Measurements from ENCODE around the gene IFT88. TPM values are rescaled to one million over a fixed set of nuclear protein-coding genes. Genes with fewer than 3 reads are reported as not detected.

IFT88 gene
- total RNA-seq, 1 donor from 2014 or later = 29.4 TPM

DNA sequence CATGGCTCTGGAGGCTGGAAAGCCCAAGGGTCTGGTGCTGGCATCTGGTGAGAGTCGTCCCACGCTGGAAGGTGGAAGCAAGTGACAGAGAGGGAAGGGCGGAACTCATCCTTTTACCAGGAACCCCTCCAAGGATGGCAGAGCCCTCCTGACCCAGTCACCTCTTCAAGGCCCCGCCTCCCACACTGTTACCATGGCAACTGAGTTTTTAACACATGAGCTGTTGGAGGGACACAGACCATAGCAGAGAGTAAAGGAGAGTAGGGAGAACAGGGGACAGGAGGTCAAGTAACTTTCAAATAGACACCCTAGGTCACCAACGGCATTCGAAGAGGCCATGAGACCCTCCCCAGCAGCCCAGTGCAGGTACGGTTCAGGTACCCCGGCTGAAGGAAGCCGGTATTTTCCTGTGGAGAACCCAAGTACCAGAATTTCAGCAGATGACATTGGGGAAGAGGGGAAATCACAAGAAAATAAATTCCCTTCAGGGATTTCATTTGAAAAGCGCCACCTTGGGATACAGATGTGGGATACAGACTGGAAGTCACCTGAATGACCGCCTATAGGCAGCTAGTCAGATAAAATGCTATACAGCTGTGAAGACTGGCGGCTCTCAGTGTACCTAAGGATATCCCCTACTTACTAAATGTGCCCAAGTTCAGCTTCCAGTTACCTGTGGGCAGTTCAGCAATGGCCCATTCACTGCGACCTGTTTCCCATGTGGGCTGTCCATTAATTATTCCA is 144.5 kb downstream of the IFT88 start:
- H3K36me3 Mint-ChIP-seq (ENCODE audit: insufficient read depth) = no peaks in the 10 kb centered on the region
- DNase-seq (ENCODE audit: low spot score, unreplicated experiment) = no peak
- TF ChIP-seq, protein P1, sequence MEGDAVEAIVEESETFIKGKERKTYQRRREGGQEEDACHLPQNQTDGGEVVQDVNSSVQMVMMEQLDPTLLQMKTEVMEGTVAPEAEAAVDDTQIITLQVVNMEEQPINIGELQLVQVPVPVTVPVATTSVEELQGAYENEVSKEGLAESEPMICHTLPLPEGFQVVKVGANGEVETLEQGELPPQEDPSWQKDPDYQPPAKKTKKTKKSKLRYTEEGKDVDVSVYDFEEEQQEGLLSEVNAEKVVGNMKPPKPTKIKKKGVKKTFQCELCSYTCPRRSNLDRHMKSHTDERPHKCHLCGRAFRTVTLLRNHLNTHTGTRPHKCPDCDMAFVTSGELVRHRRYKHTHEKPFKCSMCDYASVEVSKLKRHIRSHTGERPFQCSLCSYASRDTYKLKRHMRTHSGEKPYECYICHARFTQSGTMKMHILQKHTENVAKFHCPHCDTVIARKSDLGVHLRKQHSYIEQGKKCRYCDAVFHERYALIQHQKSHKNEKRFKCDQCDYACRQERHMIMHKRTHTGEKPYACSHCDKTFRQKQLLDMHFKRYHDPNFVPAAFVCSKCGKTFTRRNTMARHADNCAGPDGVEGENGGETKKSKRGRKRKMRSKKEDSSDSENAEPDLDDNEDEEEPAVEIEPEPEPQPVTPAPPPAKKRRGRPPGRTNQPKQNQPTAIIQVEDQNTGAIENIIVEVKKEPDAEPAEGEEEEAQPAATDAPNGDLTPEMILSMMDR (IDR thresholded peaks at IDR 0.05; ENCODE audit: unreplicated experiment) = no peak
- H3K4me1 Mint-ChIP-seq (ENCODE audit: low read depth) = peaks cover 2% of the 10 kb centered on the region
- H3K4me3 Mint-ChIP-seq (ENCODE audit: low read depth) = no peak overlapping the region
- H3K27ac Mint-ChIP-seq = no peak overlapping the region
- peaks cover 14% of the 10 kb centered on the region for H3K27me3 Mint-ChIP-seq
- H3K9me3 Mint-ChIP-seq (ENCODE audit: low read depth) = no peaks in the 10 kb centered on the region

DNA sequence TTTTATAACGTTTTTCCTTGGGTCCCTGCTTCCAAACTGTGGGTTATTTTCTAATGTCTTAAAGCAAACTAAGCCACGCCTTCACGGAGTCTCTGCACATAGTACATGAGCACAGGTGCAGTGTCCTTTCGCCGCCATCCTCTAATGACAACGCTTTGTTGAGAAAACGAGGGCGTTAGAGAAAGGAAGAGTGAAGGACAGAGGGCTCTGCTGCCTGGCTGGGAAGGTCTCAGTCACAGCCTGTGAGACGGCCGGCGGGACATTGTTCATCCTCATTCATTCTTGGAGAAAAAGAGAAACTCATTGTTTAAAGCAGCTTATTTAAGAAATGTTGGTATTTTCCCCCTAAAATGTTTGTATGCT is 146.0 kb downstream of the IFT88 start:
- peak overlapping the region; percentile 32 for H3K4me3 Mint-ChIP-seq (ENCODE audit: low read depth)
- peak overlapping the region; percentile 6 for H3K27ac Mint-ChIP-seq
- no peaks in the 10 kb centered on the region for H3K36me3 Mint-ChIP-seq (ENCODE audit: insufficient read depth)
- H3K27me3 Mint-ChIP-seq = peaks cover 19% of the 10 kb centered on the region
- TF ChIP-seq, protein P1 (IDR thresholded peaks at IDR 0.05; ENCODE audit: unreplicated experiment) = no peak
- H3K4me1 Mint-ChIP-seq (ENCODE audit: low read depth) = peaks cover 2% of the 10 kb centered on the region
- no peaks in the 10 kb centered on the region for H3K9me3 Mint-ChIP-seq (ENCODE audit: low read depth)
- no peak for DNase-seq (ENCODE audit: low spot score, unreplicated experiment)

DNA sequence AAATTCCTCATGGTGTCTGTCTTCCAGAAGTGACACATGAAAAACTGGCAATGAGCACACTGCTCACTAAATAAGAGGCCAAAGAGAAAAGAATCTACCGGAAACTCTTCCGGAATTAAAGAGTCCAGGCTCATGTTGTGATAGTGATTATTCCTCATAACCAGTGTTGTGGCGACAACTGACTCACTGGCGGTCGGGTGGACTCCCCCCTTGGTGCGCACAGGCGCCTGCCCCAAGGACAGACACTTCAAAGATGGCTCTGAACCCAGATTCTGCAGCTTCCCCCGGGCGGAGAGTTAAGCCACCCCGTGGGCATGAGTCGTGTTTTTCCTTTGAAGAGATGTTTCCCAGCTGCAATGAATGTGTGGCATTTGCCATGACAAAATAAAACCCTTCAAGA is 146.8 kb downstream of the IFT88 start:
- Mint-ChIP-seq H3K27ac (no peak overlapping the region), H3K9me3 (ENCODE audit: low read depth) (no peaks in the 10 kb centered on the region), H3K4me3 (ENCODE audit: low read depth) (no peak overlapping the region), H3K27me3 (peaks cover 19% of the 10 kb centered on the region), H3K36me3 (ENCODE audit: insufficient read depth) (no peaks in the 10 kb centered on the region), H3K4me1 (ENCODE audit: low read depth) (peaks cover 2% of the 10 kb centered on the region)
- DNase-seq (ENCODE audit: low spot score, unreplicated experiment) = no peak
- TF ChIP-seq, protein P1 (IDR thresholded peaks at IDR 0.05; ENCODE audit: unreplicated experiment) = no peak

DNA sequence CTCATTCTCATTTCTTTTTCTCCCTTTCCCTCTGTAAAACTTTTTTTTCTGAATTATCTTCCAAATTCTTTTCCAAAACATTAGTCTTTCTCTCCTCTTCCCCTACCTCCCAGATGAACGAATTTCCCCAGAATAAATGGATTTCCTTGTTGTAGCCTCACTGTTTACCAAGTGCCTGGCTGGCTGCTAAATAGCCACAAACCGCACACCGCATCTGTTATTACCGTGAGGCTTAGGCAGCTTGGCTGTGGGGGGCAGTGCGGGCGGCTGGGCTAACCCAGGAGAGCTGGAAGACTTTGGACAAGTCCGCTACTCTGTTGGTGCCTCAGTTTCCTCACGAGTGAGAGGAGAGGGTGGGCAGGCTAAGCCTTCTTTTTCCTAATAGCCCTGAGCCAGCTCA is 147.2 kb downstream of the IFT88 start:
- Mint-ChIP-seq H3K27ac (no peak overlapping the region), H3K9me3 (ENCODE audit: low read depth) (no peaks in the 10 kb centered on the region), H3K36me3 (ENCODE audit: insufficient read depth) (no peaks in the 10 kb centered on the region), H3K4me1 (ENCODE audit: low read depth) (peaks cover 2% of the 10 kb centered on the region), H3K27me3 (peaks cover 19% of the 10 kb centered on the region), H3K4me3 (ENCODE audit: low read depth) (no peak overlapping the region)
- DNase-seq (ENCODE audit: low spot score, unreplicated experiment) = no peak
- TF ChIP-seq, protein P1 (IDR thresholded peaks at IDR 0.05; ENCODE audit: unreplicated experiment) = no peak

DNA sequence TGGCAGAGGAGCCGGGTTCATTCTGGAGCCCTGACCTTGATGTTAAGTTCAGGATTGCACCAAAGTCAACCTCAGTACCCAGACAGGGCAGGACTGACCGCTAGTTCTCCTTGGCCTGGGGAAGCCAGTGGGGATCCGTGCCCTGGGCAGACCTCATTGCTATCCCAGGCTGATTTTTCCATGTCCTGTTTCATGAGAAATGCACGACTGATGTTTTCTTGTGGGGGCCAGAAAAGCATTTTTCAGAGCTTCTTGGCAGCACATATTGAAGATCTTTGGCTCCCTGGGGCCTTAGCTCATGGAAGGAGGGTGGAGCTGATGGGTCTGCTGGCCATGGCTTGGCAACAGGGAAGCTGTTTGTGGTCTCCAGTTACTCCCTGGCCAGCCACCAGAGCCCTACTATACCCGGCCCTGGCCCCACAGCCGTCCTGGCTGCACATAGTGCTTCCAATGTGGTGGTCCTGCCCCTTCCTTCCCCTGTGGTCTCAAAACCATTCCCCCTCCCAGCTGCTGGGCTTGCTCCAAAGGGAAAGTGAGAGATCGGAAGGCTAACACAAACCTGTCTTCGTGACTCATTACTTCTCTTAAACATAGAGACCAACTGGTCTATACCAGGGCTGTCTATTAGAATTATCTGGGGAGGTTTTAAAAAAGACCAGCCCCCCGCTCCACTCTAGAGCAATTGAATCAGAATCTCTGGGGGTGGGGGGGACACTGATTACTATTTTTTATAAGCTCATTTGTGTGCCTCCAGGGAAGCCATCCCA is 147.8 kb downstream of the IFT88 start:
- no peak for DNase-seq (ENCODE audit: low spot score, unreplicated experiment)
- Mint-ChIP-seq H3K27me3 (peaks cover 19% of the 10 kb centered on the region), H3K9me3 (ENCODE audit: low read depth) (no peaks in the 10 kb centered on the region), H3K4me3 (ENCODE audit: low read depth) (no peak overlapping the region), H3K4me1 (ENCODE audit: low read depth) (peaks cover 2% of the 10 kb centered on the region), H3K27ac (no peak overlapping the region), H3K36me3 (ENCODE audit: insufficient read depth) (no peaks in the 10 kb centered on the region)
- TF ChIP-seq, protein P1 (IDR thresholded peaks at IDR 0.05; ENCODE audit: unreplicated experiment) = no peak
